ENCODE data around the gene MGAT3.
A peak's percentile ranks its signal among the peaks of the same experiment; 100 is the strongest.
"Not testable (repeated sequence)": the region's sequence is repeated elsewhere in the genome, so short reads cannot be mapped to it uniquely, and the experiment has no call there.

MGAT3 gene

GRCh38 chr22:39517470-39517869 is 60.7 kb downstream of the MGAT3 start:
- DNase-seq, result no peak

GRCh38 chr22:39518144-39518786 is 61.5 kb downstream of the MGAT3 start:
- peak; percentile 51 for DNase-seq

GRCh38 chr22:39518996-39519680 is 62.3 kb downstream of the MGAT3 start:
- DNase-seq, result peak; percentile 46

GRCh38 chr22:39519681-39520225 is 62.9 kb downstream of the MGAT3 start:
- DNase-seq, result peak; percentile 99

- DNase-seq, result peak; percentile 86
Observed at GRCh38 chr22:39520226-39521105, 63.7 kb downstream of the MGAT3 start, which contains the start of gene ATF4. Gene ATF4 (plus strand): TSS chr22:39520562. CDS start chr22:39521446, 884 bp downstream.

- DNase-seq, result not testable (repeated sequence)
Observed at GRCh38 chr22:39521106-39521885, 64.5 kb downstream of the MGAT3 start.

GRCh38 chr22:39522091-39522490 is 65.3 kb downstream of the MGAT3 start:
- not testable (repeated sequence) for DNase-seq

GRCh38 chr22:39522567-39523300 is 65.9 kb downstream of the MGAT3 start:
- peak; percentile 66 for DNase-seq

- DNase-seq, result no peak
Observed at GRCh38 chr22:39524089-39524752, 67.4 kb downstream of the MGAT3 start.

- DNase-seq, result no peak
Observed at GRCh38 chr22:39524753-39525657, 68.2 kb downstream of the MGAT3 start.

- no peak for DNase-seq
Observed at GRCh38 chr22:39525658-39525975, 68.8 kb downstream of the MGAT3 start.

GRCh38 chr22:39526736-39527171 is 69.9 kb downstream of the MGAT3 start:
- no peak for DNase-seq

GRCh38 chr22:39527481-39527961 is 70.7 kb downstream of the MGAT3 start:
- DNase-seq, result no peak

- no peak for DNase-seq
Observed at GRCh38 chr22:39528080-39528661, 71.4 kb downstream of the MGAT3 start.

- peak; percentile 84 for DNase-seq
Observed at GRCh38 chr22:39528681-39529486, 72.1 kb downstream of the MGAT3 start.

GRCh38 chr22:39529487-39529851 is 72.7 kb downstream of the MGAT3 start:
- no peak for DNase-seq

- no peak for DNase-seq
Observed at GRCh38 chr22:39530116-39530515, 73.3 kb downstream of the MGAT3 start.

- peak; percentile 59 for DNase-seq
Observed at GRCh38 chr22:39530692-39531331, 74.0 kb downstream of the MGAT3 start.
